ENCODE data around the gene ABCD1. TPM values are rescaled to one million over a fixed set of nuclear protein-coding genes. Genes with fewer than 3 reads are reported as not detected.
A peak's percentile ranks its signal among the peaks of the same experiment; 100 is the strongest.

The ABCD1 gene
- total and polyA plus RNA-seq, 9 of the 15 experiments (the other 6 are each of a cell fraction or from before 2014, with no cell fraction given), result 0.07 to 6.9 (median 2.2) TPM

GRCh38 chrX:153766871-153767673 lies 42.4 kb downstream of the ABCD1 start:
- no peak for TF ChIP-seq TCF3 (CRISPR knock-in tag; IDR thresholded peaks at IDR 0.05)
- peak; percentile 37 for TF ChIP-seq POLR2G (IDR thresholded peaks at IDR 0.05; ENCODE audit: low read depth, low read length)
- 0 out of 2 replicates have a peak, but pooled peaks have one; percentile 0 for TF ChIP-seq XRCC5 (IDR thresholded peaks at IDR 0.05; ENCODE audit: low read depth, low read length)
- TF ChIP-seq ZNF23 (CRISPR knock-in tag; IDR thresholded peaks at IDR 0.05), result no peak
- peak; percentile 49 for TF ChIP-seq HNRNPL (IDR thresholded peaks at IDR 0.05; ENCODE audit: low read depth, low read length)
- TF ChIP-seq ZBTB33 (CRISPR knock-in tag; IDR thresholded peaks at IDR 0.05), result peak; percentile 52; the same call in 1 of the 2 replicates
- TF ChIP-seq ZNF696 (CRISPR knock-in tag; conservative IDR thresholded peaks at IDR 0.05), result no peak
- peak; percentile 20; the same call in 1 of the 2 replicates for TF ChIP-seq NFIC (IDR thresholded peaks at IDR 0.05)
- TF ChIP-seq TAF7 (tag; IDR thresholded peaks at IDR 0.05), result no peak
- 0 out of 2 replicates have a peak, but pooled peaks have one; percentile 5 for TF ChIP-seq RBFOX2 (IDR thresholded peaks at IDR 0.05; ENCODE audit: low read depth, low read length)
- TF ChIP-seq MAFF (IDR thresholded peaks at IDR 0.05; ENCODE audit: low read length), result no peak
- TF ChIP-seq FOXM1 (IDR thresholded peaks at IDR 0.05; ENCODE audit: low read depth), result no peak
- peak; percentile 63; the same call in 1 of the 2 replicates for TF ChIP-seq FOXM1 (CRISPR knock-in tag; IDR thresholded peaks at IDR 0.05; ENCODE audit: low read depth)
- TF ChIP-seq ZNF24 (IDR thresholded peaks at IDR 0.05), result no peak
- ATAC-seq, result no peak
- H3K27me3 ChIP-seq (ENCODE audit: control insufficient read depth in 2 of 2, insufficient read depth in 2 of 2, low read length in 2 of 2), result no peaks in the 10 kb centered on the region
- no peak for FAIRE-seq
- in situ Hi-C loops (cut with MboI) (no loop called here), intact Hi-C loops (cut with micrococcal nuclease) (loop anchor here (5.0 kb wide), 1 partner anchor 160 kb away; the partner anchor contains the start of gene ARHGAP4)
- CTCF ChIA-PET (ENCODE audit: low intra/inter-chr PET ratio), result no interaction called here
- H3K9me3 ChIP-seq (replicated peaks; ENCODE audit: control insufficient read depth, insufficient read depth, low read depth, low read length), result no peaks in the 10 kb centered on the region
- H4K20me1 ChIP-seq (replicated peaks; ENCODE audit: control insufficient read depth, insufficient read depth, low read length), result no peaks in the 10 kb centered on the region
- H3K79me2 ChIP-seq (ENCODE audit: control insufficient read depth, insufficient read depth, low read length), result peaks cover 14% of the 10 kb centered on the region
- POLR2A ChIA-PET, result no interaction called here
- no peaks in the 10 kb centered on the region for H3K9me1 ChIP-seq (ENCODE audit: control insufficient read depth, insufficient read depth, low read length)
- BruUV-seq (replicated peaks), result no TSS peak
- peak overlapping the region; percentile 99 for H3K27ac ChIP-seq (ENCODE audit: extremely low read depth, low read depth, low read length)
- peaks cover 15 to 91% of the 10 kb centered on the region in 2 experiments for H3K4me1 ChIP-seq (replicated peaks in 1 of 2; ENCODE audit: control insufficient read depth in 2 of 2, insufficient read depth in 2 of 2, low read length in 2 of 2)
- DNase-seq (ENCODE audit: extremely low read depth in 1 of 4, low spot score in 3 of 4), result peak in 1 of 4 experiments; percentile 2
- H3K4me3 ChIP-seq, result no peak overlapping the region
- peak overlapping the region; percentile 86; the same call in 1 of the 2 replicates for H2AFZ ChIP-seq (ENCODE audit: low read depth, low read length)
- peak overlapping the region; percentile 87; the same call in 1 of the 2 replicates for H3K4me2 ChIP-seq (ENCODE audit: insufficient read depth, low read length)
- WGBS (ENCODE audit: insufficient coverage, low coverage, missing lambda C conversion rate), result 90% methylated on average over 9 of the region's 56 CpGs
- H3K36me3 ChIP-seq (ENCODE audit: control insufficient read depth, insufficient read depth, low read length), result no peaks in the 10 kb centered on the region
- peak overlapping the region; percentile 92 to 96 for H3K9ac ChIP-seq (ENCODE audit: insufficient read depth in 1 of 2, low read depth in 2 of 2, low read length in 2 of 2)
